NCI-H2227 (cell line): ENCODE measurements around the gene OR1S1.
"Not testable (repeated sequence)": the region's sequence is repeated elsewhere in the genome, so short reads cannot be mapped to it uniquely, and the experiment has no call there.

Experiments
- DNase-seq: peaks from one replicate; lab custom pipeline; 2025; ENCODE audit not compliant: unreplicated experiment; lab: John Stamatoyannopoulos, UW

OR1S1 gene

DNA sequence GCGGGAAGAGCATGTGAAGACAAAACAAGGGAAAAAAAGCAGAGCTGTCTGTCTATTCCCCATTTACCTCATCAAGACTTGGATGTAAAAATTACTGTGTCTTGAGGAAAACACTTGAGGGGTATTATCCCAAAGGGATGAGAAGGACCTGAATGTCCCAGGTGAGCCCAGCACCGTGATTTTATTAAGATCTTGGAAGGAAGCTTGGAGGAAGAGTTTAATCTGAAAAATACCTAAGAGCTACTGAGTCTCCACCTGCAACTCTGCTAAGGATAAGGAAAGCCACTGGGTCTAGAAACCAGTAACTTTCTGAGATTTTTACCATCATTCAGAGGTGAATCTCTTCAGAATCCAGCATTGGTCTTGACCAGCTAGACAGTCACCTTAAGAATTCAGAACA is at the start of gene OR1S1:
TSS of gene OR1S1 (plus strand) at position 301 of the 400 bp plus-strand sequence.
- DNase-seq: not testable (repeated sequence)

DNA sequence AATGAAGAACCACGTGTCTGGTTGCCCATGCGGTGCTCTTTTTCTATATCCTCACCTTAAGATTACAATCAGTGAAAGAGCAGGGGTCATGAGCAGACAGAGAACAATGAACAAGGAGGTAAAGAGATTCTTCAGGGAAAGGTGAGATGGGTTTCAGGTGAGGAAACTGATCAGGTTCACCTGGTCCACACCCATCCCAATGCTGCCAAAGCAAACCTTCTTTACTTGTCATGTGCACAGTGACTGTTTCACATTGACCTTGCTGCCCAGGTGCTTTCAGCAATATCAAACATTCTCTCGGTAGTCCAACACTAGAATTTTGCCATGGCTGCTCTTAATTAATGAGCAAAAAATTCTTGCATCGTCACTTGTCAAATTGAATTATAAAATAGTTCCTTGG is 48.1 kb upstream of the OR1S1 start:
- no peak for DNase-seq

DNA sequence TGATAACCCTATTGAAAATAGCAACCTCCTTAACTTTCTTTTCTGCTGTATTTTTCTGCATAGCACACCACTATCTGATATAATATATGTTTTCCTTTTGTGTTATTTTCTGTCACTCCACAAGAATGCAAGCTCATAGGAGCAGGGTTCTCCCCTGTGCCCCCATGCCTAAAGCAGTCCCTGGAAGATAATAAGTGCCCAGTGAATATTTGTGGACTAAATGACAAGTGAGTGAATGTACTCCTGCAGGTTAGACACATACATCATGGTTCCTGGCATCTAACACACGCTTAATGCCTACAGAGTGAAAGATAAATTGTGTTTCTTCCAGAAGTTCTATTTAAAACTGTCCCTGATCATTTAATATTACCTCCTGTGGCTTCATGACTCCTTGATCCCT is 47.5 kb upstream of the OR1S1 start:
- no peak for DNase-seq

DNA sequence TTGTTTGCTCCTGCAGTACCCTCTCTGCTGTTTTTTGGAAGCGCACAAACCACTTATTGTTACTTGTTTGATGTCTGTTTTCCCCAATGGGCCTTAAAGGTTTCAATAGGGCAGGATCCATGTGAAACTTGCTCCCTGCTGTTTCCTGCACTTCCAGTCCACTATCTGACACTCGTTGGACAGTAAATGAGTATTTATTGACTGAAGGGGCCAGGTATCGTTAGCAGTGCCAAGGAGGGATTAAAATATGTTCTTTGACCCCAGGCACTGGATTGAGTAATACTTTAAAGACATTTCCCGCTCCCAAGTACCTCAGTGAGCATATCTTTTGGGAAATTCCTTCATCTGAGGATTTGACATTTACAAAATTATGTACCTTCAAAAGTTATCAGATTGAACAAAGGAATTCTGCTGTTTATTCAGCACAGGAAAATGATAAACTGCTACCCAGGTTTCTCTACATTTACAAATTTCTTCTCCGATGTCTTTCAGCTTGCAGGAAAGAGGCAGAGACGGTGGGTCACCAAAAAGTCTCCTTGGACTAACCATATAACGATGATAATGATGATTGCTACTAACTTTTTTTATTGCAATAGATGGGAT is 46.9 kb upstream of the OR1S1 start:
- no peak for DNase-seq

DNA sequence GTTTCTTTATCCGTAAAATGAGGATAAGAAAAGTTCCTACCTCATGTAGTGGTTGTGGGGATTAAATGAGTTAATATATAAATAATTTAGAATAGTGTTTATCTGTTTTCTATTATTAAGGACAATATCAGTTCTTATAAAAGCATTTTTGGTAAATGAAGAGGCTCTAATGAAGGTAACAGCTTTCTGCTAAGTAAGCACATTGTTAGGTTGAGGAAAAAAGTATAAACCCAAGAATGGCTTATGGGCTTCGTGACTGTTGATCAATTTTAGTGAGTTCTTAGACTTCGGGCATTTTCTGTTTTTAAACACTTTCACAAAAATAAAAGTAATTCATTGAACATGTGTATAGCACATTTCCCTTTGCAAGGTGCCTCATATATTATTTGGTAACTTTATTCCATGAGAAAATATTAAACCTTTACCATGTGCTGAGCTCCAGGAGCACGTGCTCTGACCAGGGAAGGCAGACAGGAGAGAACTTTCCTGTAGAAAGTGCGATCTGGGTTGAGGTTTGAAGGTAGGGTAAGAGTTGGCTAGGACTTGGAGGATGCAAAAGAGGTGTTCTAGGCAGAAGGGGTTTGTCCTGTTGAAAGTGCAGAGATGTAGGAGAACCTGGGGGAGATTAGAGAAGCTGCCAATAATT is 35.0 kb upstream of the OR1S1 start:
- no peak for DNase-seq

DNA sequence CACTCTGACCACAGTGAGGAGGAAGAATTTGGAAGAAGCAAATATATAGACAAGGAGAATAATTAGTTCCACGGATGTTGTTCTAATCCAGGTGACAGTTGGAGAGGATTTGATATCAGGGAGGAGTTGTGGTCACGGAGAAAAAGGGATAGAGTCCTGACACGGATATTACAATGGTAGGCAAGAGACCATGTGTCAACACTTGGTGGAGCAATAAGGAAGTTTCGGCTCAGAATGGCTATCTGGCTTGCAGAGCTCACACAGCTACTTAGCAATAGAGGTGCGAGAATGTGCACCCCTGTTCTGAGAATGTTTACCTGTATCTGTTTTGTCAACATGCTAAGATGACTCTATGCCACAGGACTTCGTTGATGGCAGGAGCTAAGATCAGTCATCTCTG is 34.1 kb upstream of the OR1S1 start:
- DNase-seq: no peak

DNA sequence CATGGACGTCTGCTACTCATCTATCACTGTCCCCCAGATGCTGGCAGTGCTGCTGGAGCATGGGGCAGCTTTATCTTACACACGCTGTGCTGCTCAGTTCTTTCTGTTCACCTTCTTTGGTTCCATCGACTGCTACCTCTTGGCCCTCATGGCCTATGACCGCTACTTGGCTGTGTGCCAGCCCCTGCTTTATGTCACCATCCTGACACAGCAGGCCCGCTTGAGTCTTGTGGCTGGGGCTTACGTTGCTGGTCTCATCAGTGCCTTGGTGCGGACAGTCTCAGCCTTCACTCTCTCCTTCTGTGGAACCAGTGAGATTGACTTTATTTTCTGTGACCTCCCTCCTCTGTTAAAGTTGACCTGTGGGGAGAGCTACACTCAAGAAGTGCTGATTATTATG is 32.9 kb upstream of the OR1S1 start:
- DNase-seq: no peak

DNA sequence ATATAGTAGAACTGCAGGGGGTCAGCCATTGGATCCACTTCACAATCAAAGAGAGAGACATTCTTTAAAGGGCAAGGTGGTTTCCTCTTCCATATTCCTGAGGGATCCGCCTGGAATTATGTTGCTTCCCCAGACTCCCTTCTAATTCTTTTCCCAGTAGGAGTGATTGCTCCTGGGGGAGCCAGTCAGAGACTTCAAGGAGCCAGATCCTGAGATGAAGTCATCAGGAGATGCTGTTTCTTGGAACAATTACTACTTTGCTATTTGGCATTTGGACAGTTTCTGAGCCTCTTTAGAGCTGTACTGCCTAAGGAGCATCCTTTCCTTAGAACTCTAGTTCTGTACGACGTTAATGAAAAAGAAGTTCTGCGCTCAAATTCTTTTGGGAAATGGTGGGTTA is 25.6 kb upstream of the OR1S1 start:
- DNase-seq: no peak

DNA sequence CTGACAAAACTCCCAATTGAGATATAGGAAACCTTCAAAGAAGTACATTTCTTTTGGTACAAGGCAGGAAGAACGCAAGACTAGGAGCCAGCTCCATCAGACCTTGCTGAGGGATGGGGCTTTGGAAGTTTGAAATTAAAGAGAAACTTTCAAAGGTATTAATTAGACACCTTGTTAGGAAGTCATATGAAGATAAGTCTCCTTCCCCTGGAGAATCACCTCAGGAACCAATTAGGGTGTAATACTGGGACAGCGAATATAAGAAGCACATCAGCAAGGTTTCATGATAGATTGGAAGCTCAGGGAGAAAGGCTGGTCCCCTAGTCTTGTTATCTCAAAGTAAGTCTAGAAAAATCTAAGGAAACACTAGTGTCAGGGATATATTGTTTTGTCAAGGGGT is 23.8 kb upstream of the OR1S1 start, which contains the start of gene OR9Q2:
TSS of gene OR9Q2 (plus strand) at position 301 of the 400 bp plus-strand sequence. CDS start 1,421 bp downstream, outside the sequence.
- DNase-seq: no peak

DNA sequence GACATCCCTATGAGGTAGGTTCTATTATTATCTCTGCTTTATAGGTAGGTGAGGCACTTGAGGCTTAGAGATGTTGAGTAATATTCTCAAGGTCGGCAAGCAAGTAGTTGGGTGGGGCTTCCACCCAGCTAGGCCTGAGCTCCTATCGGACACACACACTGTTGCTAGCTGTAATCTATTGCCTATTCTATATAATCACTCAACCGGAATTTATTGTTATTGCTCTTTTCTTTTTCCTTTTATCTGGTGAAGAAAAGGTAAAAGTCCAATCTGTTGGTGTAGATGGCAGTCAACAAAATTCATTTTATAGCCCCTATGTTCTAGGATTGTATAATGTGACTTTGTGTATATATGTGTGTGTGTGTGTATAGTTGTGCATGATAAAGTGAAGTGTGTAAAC is 20.3 kb upstream of the OR1S1 start:
- DNase-seq: no peak

DNA sequence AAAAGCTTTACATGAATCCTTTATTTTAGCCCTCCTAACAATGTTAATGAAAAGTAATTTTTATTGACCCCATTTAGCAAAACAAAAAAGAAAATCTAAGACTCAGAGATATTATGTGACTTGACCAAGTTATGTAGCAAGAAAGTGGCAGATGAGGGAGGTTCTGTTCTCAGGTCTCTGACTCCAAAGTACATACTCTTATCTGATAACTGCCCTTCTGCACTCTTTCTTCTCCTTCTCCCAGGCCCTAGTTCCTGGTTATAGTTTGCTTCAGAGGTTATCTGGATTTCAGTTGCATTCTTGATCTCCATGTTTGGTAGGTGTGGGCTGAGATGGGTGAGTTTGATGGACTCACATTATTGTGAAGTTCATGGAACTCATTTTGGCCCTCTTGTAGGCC is 19.1 kb upstream of the OR1S1 start:
- DNase-seq: no peak

DNA sequence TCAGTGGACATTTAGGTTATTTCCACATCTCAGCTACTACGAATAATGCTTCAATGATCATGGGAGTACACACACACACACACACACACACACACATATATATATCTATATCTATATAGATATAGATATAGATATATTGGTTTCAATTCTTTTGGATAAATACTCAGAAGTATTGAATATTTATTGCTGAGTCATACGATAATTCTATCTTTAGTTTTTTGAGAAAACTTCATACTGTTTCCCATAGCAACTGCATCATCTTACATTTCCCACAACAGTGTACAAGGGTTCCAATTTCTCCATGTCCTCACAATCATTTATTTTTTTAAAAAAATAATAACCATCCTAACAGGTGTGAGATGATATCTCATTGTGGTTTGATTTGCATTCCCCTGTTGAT is 16.6 kb upstream of the OR1S1 start:
- DNase-seq: no peak

DNA sequence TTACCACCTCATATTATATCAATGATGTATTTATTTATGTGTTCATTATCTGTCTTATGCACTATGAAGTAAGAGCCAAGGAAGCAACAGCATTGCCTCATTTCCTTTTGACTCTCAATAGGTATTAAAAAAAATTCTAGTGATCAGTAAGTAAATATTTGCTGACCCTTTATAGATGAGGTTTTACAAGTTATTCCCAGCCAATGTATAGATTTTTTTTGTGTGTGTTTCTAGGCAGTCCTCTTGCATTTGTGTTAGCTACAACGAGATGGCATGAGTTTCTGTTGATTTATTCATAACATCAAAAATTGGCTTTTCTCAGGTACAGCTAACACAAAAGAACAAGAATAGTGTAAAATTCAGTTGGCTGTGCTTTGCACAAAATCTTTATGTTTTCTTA is 13.2 kb upstream of the OR1S1 start:
- DNase-seq: no peak

DNA sequence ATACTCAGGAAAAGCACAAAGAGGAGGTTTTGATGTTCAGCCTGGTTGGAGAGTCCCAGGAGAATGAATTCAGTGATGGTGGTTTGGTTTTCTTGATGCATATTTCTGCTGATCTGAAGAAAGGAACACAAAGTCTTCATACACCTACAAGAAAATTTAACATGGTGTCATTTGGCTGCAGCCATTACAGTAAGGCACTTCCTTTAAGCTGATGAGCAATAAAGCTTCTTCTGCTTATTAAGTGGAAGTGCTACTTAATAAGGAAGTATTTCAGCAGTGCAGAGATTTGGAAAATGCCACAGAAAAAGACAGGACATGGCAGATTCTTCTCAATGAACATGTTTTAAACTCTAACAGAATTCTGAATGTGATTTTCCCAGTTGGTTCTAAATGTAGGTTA is 8.5 kb upstream of the OR1S1 start, which contains the start of gene OR1S2:
TSS of gene OR1S2 (minus strand) at position 101 of the 400 bp plus-strand sequence. CDS start at position 101, 0 bp downstream.
- no peak for DNase-seq

DNA sequence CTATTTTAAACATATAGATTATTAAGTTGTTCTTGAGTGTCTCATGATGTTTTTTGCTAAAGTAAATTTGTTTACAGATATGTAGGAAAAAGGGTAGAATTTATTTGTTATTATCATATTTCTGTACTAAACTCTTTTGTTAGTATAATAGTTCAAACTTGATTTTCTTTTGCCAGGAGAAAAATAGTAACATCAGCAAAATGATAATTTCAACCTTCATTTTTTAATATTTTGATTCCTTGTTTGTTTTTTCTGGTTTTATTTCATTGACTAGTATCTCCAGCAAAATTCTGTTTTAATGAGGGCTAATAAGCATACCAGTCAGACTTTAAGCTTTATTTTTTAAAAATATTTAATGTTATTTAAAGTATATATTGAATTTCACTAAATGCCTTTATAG is 4.0 kb downstream of the OR1S1 start:
- no peak for DNase-seq

DNA sequence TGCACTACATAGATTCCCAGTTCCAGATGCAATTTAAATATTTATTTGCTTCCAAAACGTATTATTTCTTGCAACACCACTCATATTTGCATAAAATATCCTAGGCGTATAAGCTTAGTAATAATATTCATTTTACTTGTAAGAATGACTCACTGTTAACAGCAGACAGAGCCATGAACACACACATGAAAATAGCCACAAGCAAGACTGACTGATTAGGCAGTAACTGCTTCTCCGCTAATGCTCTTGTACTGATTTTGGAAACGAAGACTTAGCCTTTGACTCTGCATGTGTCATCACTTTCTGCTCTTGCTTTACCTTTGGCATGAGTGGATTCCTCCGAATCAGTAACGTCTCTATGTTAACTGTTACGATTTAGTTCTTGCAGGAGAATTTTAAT is 10.2 kb downstream of the OR1S1 start:
- no peak for DNase-seq

DNA sequence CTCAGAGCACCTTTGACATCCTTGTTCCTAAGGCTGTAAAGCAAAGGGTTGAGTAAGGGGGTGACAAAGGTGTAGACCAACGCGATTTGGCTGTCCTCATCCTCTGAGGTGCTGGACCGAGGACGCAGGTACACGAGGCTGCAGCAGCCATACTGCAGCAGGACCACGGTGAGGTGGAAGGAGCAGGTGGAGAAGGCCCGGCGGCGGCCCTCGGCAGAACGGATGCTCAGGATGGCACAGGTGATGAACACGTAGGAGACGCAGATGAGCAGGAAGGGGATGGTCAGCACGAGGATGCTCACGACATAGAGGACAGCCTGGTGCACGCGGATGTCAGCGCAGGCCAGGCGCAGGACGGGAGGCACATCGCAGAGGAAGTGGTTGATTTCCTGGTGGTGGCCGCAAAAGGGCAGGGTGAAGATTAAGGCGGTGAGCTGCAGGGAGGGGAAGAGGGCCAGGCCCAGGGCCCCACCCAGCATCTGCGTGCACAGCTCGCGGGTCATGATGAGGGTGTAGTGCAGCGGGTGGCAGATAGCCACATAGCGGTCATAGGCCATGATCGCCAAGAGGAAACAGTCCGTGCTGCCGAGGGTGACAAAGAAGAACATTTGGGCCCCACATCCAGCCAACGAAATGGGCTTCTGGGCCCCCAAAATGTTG is 15.6 kb downstream of the OR1S1 start:
- no peak for DNase-seq

DNA sequence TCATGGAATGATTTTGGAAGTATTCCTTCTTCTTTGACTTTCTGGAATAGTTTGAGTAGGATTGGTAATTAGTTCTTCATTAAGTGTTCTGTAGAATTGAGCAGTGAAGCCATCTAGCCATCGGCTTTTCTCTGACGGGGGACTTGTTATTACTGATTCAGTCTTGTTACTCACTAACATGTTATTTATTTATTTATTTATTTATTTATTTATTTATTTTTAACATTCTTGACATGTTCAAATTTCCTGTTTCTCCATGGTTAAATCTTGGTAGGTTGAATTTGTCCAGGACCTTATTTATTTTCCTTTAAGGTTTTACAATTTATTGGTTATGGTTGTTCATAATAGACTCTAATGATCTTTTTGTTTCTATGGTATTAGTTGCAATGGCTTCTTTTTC is 31.4 kb downstream of the OR1S1 start:
- no peak for DNase-seq

DNA sequence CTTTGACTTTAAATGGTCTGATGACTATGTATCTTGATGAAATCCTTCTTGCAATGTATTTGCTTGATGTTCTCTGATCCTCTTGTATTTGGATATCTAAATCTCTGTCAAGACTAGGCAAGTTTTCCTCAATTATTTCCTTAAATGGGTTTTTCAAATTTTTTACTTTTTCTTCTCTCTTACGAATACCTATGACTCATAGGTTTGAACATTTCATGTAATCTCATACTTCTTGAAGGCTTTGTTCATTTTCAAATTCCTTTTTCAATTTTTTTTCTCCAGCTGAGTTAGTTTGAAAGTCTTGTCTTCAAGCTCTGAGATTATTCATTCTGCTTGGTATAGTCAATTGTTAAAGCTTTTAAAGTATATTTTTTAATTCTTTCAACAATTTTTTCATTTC is 42.4 kb downstream of the OR1S1 start:
- DNase-seq: no peak

DNA sequence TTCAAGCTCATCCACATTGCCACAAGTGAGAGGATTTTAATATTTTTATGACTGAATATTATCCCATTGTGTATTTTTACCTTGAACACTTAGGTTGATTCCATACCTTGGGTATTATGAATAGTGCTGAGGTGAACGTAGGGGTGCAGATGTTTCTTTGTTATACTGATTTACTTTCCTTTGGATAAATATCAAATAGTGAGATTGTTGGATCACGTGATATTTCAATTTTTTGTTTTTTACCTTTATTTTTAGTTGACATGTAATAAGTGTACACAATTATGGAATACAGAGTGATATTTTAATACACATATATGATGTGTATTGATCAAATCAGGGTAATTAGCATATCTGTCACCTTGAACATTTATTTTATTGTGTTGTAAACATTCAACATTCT is 47.5 kb downstream of the OR1S1 start:
- DNase-seq: no peak
